ENCODE measurements around the gene PRADC1.

GRCh38 chr2:73252238-73253027 is 19.4 kb upstream of the PRADC1 start:
- TF ChIP-seq POLR2A (IDR thresholded peaks at IDR 0.05) (no peak), POLR2AphosphoS5 (IDR thresholded peaks at IDR 0.05; ENCODE audit: insufficient read depth in 1 of 2, low read depth in 1 of 2) (no peak)
